ENCODE results near the gene TBC1D26.
"Not testable (repeated sequence)": the region's sequence is repeated elsewhere in the genome, so short reads cannot be mapped to it uniquely, and the experiment has no call there.

Gene TBC1D26

GRCh38 chr17:15744074-15744676, 12.1 kb downstream of the TBC1D26 start:
- DNase-seq, result no peak

- no peak for DNase-seq
Measured at GRCh38 chr17:15744885-15745284, 12.8 kb downstream of the TBC1D26 start.

DNA sequence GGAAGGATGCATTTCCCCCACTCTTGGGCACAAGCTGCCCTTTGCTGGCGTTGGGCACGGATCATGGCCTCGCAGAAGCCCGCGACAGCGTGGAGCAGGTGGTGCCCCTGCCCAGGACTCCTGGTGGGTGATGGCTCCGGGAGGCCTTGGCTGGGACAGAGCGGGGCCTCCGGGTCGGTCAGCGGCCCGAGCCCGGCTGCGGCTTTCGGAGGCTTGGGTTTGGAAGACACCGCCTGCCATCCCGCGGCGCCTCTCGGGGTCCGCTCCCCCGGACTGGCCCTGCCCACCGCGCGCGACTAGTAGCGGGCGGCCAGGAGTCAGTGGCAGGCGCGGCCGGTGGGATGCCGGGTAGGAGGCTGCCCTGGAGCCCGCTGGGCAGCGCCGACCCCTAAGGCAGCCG, 17.3 kb downstream of the TBC1D26 start:
- not testable (repeated sequence) for DNase-seq

GRCh38 chr17:15768865-15769533, 36.9 kb downstream of the TBC1D26 start:
- DNase-seq, result not testable (repeated sequence)

- DNase-seq, result not testable (repeated sequence)
Measured at GRCh38 chr17:15770679-15771078, 38.6 kb downstream of the TBC1D26 start.

GRCh38 chr17:15776871-15777270, 44.8 kb downstream of the TBC1D26 start:
- no peak for DNase-seq

DNA sequence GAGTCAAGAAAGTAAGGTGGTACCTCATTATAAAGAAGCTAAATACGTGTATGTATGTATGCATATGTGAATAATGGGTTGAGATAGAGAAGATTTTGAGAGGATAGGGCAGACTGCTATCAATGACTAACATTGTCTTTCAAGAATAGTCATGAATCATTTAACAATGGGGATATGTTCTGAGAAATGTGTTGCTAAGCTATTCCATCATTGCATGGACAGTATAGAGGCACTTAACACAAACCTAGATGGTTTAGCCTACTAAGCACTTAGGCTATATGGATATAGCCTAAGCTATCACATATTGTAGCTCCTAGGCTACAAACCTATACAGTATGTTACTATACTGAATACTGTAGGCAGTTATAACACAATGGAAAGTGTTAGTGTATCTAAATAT, 45.2 kb downstream of the TBC1D26 start:
- no peak for DNase-seq

DNA sequence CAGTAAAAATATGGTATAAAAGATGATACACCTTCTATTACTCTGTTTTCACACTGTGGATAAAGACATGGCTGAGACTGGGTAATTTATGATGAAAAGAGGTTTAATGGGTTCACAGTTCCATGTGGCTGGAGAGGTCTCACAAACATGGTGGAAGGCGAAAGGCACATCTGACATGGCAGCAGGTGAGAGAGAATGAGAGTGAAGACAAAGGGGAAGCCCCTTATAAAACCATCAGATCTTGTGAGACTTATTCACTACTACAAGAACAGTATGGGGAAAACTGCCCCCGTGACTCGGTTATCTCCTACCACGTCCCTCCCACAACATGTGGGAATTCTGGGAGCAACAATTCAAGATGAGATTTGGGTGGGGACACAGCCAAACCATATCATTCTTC, 45.6 kb downstream of the TBC1D26 start:
- no peak for DNase-seq

DNA sequence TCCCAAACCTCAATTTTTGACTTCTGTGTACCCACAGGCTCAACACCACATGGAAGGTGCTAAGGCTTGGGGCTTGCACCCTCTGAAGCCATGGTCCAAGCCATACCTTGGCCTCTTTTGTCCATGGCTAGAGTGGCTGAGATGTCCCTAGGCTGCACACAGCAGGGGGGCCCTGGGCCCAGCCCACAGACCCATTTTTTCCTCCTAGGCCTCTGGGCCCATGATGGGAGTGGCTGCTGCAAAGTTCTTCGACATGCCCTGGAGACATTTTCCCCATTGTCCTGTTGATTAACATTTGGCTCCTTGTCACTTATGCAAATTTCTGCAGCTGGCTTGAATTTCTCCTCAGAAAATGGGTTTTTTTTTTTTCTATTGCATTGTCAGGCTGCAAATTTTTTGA, 47.0 kb downstream of the TBC1D26 start:
- no peak for DNase-seq

GRCh38 chr17:15780188-15780587, 48.1 kb downstream of the TBC1D26 start:
- no peak for DNase-seq

GRCh38 chr17:15782866-15783265, 50.8 kb downstream of the TBC1D26 start:
- peak; percentile 56 for DNase-seq

GRCh38 chr17:15783461-15783860, 51.4 kb downstream of the TBC1D26 start:
- DNase-seq, result no peak

GRCh38 chr17:15784351-15784750, 52.3 kb downstream of the TBC1D26 start:
- peak; percentile 3 for DNase-seq

GRCh38 chr17:15787363-15788075, 55.4 kb downstream of the TBC1D26 start:
- not testable (repeated sequence) for DNase-seq

GRCh38 chr17:15788365-15788764, 56.3 kb downstream of the TBC1D26 start:
- DNase-seq, result not testable (repeated sequence)
